Measurements from ENCODE around the gene IL17D. TPM values are rescaled to one million over a fixed set of nuclear protein-coding genes. Genes with fewer than 3 reads are reported as not detected.

The IL17D gene
- total RNA-seq, 1 experiment from 2014 or later = 0.59 TPM

DNA sequence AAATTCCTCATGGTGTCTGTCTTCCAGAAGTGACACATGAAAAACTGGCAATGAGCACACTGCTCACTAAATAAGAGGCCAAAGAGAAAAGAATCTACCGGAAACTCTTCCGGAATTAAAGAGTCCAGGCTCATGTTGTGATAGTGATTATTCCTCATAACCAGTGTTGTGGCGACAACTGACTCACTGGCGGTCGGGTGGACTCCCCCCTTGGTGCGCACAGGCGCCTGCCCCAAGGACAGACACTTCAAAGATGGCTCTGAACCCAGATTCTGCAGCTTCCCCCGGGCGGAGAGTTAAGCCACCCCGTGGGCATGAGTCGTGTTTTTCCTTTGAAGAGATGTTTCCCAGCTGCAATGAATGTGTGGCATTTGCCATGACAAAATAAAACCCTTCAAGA, 10.3 kb downstream of the IL17D start:
- TF ChIP-seq JUN (CRISPR knock-in tag; IDR thresholded peaks at IDR 0.05) (no peak), ERG (CRISPR knock-in tag; IDR thresholded peaks at IDR 0.05) (no peak), FOXP1 (CRISPR knock-in tag; IDR thresholded peaks at IDR 0.05; ENCODE audit: borderline replicate concordance) (no peak), TP53 (CRISPR knock-in tag; IDR thresholded peaks at IDR 0.05) (no peak), AR (CRISPR knock-in tag; IDR thresholded peaks at IDR 0.05) (no peak), NR2C2 (CRISPR knock-in tag; IDR thresholded peaks at IDR 0.05) (no peak), ZNF423 (CRISPR knock-in tag; IDR thresholded peaks at IDR 0.05) (no peak), ZBTB21 (CRISPR knock-in tag; IDR thresholded peaks at IDR 0.05; ENCODE audit: borderline replicate concordance) (no peak), NFE2L1 (CRISPR knock-in tag; IDR thresholded peaks at IDR 0.05) (no peak), SOX15 (CRISPR knock-in tag; IDR thresholded peaks at IDR 0.05) (no peak), SP1 (CRISPR knock-in tag; conservative IDR thresholded peaks at IDR 0.05) (no peak), ATF3 (CRISPR knock-in tag; conservative IDR thresholded peaks at IDR 0.05) (no peak), FOXP4 (CRISPR knock-in tag; IDR thresholded peaks at IDR 0.05) (no peak)
- TF ChIP-seq, protein P1, sequence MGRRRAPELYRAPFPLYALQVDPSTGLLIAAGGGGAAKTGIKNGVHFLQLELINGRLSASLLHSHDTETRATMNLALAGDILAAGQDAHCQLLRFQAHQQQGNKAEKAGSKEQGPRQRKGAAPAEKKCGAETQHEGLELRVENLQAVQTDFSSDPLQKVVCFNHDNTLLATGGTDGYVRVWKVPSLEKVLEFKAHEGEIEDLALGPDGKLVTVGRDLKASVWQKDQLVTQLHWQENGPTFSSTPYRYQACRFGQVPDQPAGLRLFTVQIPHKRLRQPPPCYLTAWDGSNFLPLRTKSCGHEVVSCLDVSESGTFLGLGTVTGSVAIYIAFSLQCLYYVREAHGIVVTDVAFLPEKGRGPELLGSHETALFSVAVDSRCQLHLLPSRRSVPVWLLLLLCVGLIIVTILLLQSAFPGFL (CRISPR knock-in tag; IDR thresholded peaks at IDR 0.05; ENCODE audit: borderline replicate concordance) = no peak
- TF ChIP-seq, protein P2, sequence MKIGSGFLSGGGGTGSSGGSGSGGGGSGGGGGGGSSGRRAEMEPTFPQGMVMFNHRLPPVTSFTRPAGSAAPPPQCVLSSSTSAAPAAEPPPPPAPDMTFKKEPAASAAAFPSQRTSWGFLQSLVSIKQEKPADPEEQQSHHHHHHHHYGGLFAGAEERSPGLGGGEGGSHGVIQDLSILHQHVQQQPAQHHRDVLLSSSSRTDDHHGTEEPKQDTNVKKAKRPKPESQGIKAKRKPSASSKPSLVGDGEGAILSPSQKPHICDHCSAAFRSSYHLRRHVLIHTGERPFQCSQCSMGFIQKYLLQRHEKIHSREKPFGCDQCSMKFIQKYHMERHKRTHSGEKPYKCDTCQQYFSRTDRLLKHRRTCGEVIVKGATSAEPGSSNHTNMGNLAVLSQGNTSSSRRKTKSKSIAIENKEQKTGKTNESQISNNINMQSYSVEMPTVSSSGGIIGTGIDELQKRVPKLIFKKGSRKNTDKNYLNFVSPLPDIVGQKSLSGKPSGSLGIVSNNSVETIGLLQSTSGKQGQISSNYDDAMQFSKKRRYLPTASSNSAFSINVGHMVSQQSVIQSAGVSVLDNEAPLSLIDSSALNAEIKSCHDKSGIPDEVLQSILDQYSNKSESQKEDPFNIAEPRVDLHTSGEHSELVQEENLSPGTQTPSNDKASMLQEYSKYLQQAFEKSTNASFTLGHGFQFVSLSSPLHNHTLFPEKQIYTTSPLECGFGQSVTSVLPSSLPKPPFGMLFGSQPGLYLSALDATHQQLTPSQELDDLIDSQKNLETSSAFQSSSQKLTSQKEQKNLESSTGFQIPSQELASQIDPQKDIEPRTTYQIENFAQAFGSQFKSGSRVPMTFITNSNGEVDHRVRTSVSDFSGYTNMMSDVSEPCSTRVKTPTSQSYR (CRISPR knock-in tag; IDR thresholded peaks at IDR 0.05) = no peak
- TF ChIP-seq, protein P3, sequence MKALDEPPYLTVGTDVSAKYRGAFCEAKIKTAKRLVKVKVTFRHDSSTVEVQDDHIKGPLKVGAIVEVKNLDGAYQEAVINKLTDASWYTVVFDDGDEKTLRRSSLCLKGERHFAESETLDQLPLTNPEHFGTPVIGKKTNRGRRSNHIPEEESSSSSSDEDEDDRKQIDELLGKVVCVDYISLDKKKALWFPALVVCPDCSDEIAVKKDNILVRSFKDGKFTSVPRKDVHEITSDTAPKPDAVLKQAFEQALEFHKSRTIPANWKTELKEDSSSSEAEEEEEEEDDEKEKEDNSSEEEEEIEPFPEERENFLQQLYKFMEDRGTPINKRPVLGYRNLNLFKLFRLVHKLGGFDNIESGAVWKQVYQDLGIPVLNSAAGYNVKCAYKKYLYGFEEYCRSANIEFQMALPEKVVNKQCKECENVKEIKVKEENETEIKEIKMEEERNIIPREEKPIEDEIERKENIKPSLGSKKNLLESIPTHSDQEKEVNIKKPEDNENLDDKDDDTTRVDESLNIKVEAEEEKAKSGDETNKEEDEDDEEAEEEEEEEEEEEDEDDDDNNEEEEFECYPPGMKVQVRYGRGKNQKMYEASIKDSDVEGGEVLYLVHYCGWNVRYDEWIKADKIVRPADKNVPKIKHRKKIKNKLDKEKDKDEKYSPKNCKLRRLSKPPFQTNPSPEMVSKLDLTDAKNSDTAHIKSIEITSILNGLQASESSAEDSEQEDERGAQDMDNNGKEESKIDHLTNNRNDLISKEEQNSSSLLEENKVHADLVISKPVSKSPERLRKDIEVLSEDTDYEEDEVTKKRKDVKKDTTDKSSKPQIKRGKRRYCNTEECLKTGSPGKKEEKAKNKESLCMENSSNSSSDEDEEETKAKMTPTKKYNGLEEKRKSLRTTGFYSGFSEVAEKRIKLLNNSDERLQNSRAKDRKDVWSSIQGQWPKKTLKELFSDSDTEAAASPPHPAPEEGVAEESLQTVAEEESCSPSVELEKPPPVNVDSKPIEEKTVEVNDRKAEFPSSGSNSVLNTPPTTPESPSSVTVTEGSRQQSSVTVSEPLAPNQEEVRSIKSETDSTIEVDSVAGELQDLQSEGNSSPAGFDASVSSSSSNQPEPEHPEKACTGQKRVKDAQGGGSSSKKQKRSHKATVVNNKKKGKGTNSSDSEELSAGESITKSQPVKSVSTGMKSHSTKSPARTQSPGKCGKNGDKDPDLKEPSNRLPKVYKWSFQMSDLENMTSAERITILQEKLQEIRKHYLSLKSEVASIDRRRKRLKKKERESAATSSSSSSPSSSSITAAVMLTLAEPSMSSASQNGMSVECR (CRISPR knock-in tag; IDR thresholded peaks at IDR 0.05; ENCODE audit: borderline replicate concordance) = no peak
- Mint-ChIP-seq H3K27ac (no peak overlapping the region), H3K9me3 (no peaks in the 10 kb centered on the region), H3K4me3 (peak overlapping the region; percentile 65; the same call in 1 of the 2 replicates), H3K4me1 (peaks cover 31% of the 10 kb centered on the region), H3K36me3 (no peaks in the 10 kb centered on the region), H3K27me3 (ENCODE audit: low read depth) (peaks cover 16% of the 10 kb centered on the region)
- DNase-seq (ENCODE audit: low spot score) = no peak
- ChIA-PET CTCF (interaction anchor here (0.6 to 2.7 kb wide), 4 partner anchors 8 to 115 kb away, joined by 4 to 16 read pairs (median 8); partner anchors contain the start of gene IL17D), POLR2A (no interaction called here)
- ATAC-seq = no peak
